Endothelial cell of umbilical vein (primary cell): Measurements from ENCODE around the gene ST8SIA1.

Source experiments
- EZH2 ChIP-seq: IDR thresholded peaks from 2 replicates; pipeline ENCODE4 v1.6.1; 2012; ENCODE audit warnings: borderline replicate concordance, low read depth, mild to moderate bottlenecking, moderate library complexity, low read length, inconsistent platforms; ENCODE audit not compliant: severe bottlenecking
- MYC ChIP-seq: IDR thresholded peaks from one replicate; pipeline ENCODE4 v1.6.1; 2011; ENCODE audit warnings: mild to moderate bottlenecking, low read depth, low read length
- POLR2A ChIP-seq: IDR thresholded peaks from 2 replicates; pipeline ENCODE4 v1.6.1; 2012; ENCODE audit warnings: low read depth, mild to moderate bottlenecking, control low read depth, low read length
- POLR2AphosphoS5 ChIP-seq: IDR thresholded peaks from 2 replicates; pipeline ENCODE4 v1.6.1; 2012; ENCODE audit warnings: low read depth, mild to moderate bottlenecking, control low read depth, low read length, moderate library complexity; ENCODE audit not compliant: insufficient read depth
- TF ChIP-seq, protein P1 (sequence below), 2 donors: IDR thresholded peaks; 1 replicate in 1 of 2; 2 replicates in 1 of 2; pipeline ENCODE4 v1.5.1; 2011; ENCODE audit warnings: low read length in 2 of 2, mild to moderate bottlenecking in 2 of 2, moderate library complexity in 2 of 2, control low read depth in 1 of 2, inconsistent platforms in 1 of 2, low read depth in 1 of 2; ENCODE audit not compliant: insufficient read depth in 1 of 2; ENCODE audit errors: extremely low read depth in 1 of 2
- TF ChIP-seq, protein P2 (sequence below): IDR thresholded peaks from 2 replicates; pipeline ENCODE4 v1.6.1; 2011; ENCODE audit not compliant: insufficient read depth, insufficient read length

DNA sequence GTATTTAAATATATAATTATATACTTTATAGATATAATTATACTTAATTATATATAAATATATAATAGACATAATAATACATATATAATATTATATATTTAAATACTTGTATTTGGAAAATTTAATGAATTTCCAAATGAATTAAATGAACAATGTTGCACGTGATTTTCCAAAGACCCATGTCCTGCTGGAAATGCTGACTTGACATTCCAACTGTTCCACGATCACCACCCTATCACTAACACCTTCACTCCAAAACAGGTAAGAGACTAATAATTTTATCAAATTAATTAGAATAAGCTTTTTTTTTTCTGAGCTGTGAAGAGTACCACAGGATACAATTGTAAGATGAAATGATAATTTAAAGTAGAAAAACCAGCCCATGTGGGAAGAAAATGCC, 103.4 kb downstream of the ST8SIA1 start:
- TF ChIP-seq EZH2 (no peak), POLR2AphosphoS5 (no peak), POLR2A (no peak), MYC (no peak)
- TF ChIP-seq, protein P1, sequence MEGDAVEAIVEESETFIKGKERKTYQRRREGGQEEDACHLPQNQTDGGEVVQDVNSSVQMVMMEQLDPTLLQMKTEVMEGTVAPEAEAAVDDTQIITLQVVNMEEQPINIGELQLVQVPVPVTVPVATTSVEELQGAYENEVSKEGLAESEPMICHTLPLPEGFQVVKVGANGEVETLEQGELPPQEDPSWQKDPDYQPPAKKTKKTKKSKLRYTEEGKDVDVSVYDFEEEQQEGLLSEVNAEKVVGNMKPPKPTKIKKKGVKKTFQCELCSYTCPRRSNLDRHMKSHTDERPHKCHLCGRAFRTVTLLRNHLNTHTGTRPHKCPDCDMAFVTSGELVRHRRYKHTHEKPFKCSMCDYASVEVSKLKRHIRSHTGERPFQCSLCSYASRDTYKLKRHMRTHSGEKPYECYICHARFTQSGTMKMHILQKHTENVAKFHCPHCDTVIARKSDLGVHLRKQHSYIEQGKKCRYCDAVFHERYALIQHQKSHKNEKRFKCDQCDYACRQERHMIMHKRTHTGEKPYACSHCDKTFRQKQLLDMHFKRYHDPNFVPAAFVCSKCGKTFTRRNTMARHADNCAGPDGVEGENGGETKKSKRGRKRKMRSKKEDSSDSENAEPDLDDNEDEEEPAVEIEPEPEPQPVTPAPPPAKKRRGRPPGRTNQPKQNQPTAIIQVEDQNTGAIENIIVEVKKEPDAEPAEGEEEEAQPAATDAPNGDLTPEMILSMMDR (IDR thresholded peaks at IDR 0.05; ENCODE audit: extremely low read depth in 1 of 2, insufficient read depth in 1 of 2, low read depth in 1 of 2, low read length in 2 of 2) = no peak
- TF ChIP-seq, protein P2, sequence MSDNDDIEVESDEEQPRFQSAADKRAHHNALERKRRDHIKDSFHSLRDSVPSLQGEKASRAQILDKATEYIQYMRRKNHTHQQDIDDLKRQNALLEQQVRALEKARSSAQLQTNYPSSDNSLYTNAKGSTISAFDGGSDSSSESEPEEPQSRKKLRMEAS = no peak
